NAMALWA (cell line): ENCODE results near the gene AFAP1L1.
"Not testable (repeated sequence)": the region's sequence is repeated elsewhere in the genome, so short reads cannot be mapped to it uniquely, and the experiment has no call there.

ENCODE experiments used
- DNase-seq: peaks from one replicate; pipeline ENCODE4 v3.0.0-alpha.2; 2015; ENCODE audit warnings: low spot score

The AFAP1L1 gene

GRCh38 chr5:149261246-149261645 is 10.4 kb upstream of the AFAP1L1 start:
- no peak for DNase-seq

DNA sequence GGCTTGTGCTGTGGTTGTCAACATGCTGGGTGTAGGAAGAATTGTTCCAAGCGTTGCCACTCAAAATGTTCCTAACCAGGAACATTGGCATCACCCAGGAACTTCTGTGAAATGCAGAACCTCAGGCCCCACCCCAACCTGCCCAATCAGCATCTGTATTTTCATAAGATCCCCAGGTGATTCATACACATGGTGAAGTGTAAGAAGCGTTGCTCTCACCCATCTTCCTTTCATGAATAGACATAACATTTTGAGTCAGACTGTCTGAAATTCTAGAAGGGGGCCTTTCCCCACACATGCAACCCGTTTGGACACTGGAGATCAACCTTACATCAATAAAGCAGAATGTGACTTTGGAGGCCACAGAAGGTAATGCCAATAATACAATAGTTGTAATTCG is 9.3 kb upstream of the AFAP1L1 start:
- no peak for DNase-seq

DNA sequence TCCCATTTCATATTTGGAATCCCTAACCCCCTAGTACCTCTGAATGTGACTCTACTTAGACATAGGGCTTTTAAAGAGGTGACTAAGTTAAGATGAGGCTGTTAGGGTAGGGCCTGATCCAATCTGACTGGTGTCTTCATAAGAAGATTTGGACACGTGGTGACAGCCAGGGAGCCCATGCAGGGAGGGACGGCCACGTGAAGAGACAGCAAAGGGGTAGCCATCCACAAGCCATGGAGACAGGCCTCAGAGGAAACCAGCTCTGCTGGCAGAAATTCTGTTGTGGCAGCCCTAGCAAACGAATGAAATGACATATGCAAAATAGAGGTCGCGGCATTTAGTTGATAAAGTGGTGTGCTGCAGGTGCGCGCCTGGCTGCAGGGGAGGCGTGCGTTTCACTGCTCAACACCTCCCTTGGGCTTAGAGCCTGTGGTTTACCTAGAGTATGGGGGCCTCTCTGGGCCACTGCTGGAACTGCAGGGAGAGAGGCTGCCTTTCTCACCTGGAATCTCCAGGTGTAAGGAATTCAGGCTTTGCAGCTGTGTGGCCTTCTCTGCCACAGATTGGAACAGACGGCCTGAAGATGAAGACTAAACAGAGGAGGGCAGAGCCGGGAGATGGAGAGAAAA is 7.1 kb upstream of the AFAP1L1 start:
- peak; percentile 40 for DNase-seq

DNA sequence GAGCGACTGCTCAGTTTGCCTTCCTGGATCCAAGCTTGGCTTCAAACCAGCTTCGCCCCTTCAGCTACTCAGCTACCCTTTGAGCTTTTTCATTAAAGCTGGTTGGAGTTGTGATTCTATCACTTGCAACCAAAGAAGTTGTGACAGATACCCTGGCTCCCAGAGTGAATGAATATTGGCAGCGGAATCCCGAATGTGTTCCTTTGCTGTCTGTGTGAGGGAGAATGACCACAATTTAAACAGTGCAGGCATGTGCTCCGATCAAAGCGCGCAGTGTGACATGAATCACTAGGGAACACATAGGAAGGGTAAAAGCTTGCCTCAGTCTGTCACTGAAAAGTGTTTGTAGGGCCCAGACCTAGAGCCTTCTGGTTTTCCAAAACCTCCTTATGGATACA is 6.6 kb upstream of the AFAP1L1 start:
- no peak for DNase-seq

DNA sequence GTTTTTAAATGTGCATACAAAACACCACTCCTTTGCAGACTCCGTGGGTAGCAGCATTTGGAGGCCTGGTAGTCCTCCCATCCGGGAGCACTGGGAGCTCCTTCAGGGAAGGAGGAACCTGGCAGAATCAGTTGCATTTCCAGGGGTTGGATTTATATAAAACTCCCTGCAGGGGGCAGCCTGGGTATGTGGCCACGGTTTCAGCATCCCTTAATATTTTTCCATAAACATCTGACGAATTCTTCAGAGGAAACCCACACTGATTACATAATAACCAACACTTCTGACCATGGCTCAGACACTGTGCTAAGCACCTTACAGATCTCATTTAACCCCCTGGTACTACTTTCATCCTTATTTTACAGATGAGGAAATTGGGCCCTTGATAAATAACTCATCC is 6.1 kb upstream of the AFAP1L1 start:
- peak; percentile 9 for DNase-seq

DNA sequence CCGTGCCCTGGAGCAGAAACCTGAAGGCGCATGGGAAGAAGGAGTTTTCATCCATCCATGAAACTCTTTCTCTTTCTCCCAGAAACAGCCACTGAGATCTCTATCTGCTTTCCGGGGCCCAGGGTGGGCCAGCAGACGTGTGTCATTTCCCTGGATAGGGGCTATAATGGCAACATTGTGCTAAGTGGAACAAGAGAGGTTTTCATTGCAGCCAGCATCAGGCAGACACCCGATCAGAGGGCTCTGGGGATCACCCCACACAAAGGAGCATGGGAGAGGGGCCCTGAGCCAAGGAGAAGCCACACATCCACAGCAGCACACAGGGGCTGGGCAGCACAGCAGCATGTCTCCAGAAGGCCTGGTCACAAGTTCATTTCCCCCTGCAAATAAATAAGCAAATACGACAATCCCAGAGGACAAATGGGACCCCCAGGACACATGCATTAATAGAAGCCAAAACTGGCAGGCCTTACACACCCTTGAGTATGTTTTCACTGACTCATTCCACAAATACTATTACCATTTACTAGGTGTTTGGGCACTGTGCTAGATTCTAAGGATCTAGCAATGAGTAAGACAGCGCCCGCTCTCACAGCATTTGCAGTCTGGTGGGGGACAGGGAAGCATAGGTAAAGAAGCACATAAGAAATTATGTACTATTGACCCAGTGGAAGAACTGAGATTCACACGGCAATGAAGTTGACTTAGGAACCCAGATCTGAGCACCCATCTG is 4.3 kb upstream of the AFAP1L1 start:
- DNase-seq: no peak

DNA sequence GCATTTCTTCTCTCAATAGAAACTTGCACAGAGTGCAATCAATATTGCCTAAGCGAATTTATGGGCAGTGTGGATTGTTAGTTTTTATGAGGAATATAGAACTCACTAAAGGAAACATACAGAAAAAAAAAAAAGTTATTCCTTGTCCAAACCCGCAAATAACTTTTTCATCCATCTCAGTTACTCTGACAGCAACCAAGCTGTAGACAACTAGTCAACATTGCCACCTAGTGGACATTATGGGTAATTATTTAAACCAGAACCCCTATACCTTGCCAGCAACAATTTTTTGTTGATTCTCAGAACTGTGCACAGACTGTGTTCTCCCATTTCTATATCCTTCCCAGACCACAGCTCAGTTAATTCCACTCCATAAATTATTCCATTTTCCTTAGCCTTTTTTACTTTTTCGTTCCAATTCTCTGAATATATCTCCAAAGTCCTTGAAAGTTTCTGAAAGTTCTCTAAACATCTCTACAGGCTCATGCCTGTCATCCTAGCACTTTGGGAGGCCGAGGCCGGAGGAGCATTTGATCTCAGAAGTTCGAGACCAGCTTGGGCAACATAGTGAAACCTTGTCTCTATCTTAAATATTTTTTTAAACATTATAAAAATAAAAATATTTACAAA is 2.6 kb upstream of the AFAP1L1 start:
- DNase-seq: peak; percentile 69

GRCh38 chr5:149271195-149271715 is 404 bp upstream of the AFAP1L1 start:
- no peak for DNase-seq

GRCh38 chr5:149272781-149273180 is 1.1 kb downstream of the AFAP1L1 start:
- DNase-seq: not testable (repeated sequence)

DNA sequence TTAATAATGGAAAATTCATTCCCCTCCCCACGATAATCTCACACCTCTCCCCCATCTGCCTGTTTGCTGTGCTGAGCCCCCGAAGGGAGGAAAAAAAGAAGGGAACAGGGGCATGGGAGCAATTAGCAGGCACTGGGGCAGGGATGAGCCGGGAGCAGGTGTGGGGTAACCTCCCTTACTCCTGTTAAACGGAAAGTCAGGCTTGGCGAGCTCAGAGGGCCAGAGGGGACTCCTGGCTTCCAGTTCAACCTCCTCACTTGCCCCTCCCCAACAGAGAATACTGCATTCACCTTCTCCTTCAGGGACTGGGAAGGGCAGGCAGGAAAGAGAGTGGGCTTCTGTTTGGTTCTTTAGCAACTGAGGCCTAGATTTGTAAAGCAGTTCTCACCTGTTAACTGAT is 1.6 kb downstream of the AFAP1L1 start:
- no peak for DNase-seq

- DNase-seq: no peak
These were observed 2.3 kb downstream of the AFAP1L1 start for GRCh38 chr5:149273950-149274349.

DNA sequence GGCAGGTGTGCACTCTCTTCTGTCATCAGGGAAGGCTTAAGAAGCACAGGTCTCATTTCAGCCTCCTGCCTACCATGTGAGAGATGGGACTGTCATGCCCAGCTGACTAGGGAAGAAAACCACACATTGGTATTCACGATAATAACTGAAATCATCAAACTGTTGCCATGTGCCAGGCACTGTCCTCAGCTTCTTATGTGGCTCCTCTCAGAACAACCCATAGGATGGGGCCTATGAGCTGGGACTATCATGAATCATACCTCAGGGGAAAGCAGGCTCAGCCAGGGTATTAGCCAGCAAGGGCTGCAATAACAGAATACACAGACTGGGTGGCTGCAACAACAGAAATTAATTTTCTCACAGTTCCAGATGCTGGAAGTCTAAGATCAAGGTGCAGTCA is 3.3 kb downstream of the AFAP1L1 start:
- DNase-seq: no peak

GRCh38 chr5:149277801-149278200 is 6.1 kb downstream of the AFAP1L1 start:
- no peak for DNase-seq

- DNase-seq: no peak
These were observed 7.0 kb downstream of the AFAP1L1 start for GRCh38 chr5:149278451-149279210.

DNA sequence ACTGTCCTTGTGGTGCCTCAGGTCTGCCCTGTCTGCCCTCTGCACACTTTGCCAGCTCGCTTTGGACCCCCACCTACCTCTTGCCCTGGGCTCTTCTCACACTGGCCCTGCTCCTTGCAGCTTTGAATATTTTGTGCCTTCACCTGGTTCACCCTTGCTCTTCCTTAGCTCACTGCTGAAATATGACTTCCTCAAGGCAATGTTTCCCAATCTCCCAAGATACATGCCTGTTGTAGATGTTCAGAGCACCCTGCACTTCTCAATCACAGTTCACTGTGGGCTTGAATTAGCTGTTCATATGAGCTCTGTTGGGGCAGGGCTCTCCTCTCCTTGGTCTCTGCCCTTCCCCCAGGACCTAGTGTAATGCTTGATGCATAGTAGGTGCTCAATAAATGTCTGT is 8.0 kb downstream of the AFAP1L1 start:
- no peak for DNase-seq

GRCh38 chr5:149280124-149280523 is 8.5 kb downstream of the AFAP1L1 start:
- no peak for DNase-seq

DNA sequence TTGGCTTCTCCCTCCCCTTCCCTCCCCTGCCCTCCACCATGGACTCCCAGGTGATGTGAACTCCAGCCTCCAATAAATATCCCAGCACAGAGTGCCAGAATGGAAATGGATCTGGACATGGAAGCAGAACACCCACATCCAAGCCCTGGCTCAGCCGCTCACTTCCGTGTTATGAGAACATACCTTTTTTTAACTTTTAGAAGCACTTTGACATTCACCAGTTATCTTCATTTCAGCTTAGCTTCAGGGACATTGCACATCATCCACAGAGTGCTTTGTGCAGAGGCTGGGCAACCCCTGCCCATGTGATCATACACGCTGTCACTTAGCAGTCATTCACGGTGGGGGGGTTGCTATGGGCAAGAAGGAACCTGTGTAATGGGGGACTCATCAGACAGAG is 9.1 kb downstream of the AFAP1L1 start:
- no peak for DNase-seq

DNA sequence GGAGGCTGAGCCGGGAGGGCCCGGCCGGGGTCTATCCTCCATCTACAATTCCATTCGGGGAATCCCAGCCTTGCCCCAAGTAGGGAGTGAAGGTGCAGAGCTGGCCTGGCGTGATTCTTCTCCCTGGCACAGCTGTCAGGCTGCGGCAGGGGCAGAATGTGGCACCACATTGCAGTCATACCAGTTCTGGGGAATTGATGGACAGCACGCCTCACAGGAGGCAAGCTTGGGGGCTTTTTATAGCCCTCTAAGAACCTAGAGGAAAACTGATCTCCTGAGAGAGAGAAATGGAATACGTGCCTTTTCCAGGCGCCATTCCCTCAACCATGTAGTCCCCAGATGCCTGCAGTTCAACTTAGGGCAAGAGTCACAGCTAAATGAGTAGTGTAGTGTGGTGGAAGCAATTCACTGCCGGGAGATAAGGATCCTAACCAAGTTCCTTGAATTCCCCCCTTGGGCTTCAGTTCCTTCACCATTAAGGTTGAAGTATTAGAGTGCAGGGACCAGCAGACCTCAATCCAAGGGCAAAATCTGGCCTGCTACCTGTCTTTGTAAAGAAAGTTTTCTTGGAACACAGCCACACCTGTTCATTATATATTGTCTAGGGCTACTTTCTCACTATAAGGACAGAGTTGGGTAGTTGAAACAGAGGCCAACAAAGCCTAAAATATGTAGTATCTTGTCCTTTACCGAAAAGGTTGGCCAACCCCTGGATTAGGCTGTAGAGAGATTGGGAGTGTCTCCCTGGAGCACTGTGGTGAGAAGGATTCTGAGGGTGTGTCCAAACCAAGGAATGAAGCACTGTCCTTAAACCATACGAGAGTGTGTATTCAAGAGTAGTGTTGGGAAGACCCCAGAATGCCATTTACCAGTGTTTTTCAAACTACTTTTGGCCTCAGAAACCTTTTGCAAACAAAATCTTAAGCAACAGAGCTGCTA is 10.6 kb downstream of the AFAP1L1 start:
- DNase-seq: no peak

- DNase-seq: no peak
These were observed 11.3 kb downstream of the AFAP1L1 start for GRCh38 chr5:149282966-149283332.

DNA sequence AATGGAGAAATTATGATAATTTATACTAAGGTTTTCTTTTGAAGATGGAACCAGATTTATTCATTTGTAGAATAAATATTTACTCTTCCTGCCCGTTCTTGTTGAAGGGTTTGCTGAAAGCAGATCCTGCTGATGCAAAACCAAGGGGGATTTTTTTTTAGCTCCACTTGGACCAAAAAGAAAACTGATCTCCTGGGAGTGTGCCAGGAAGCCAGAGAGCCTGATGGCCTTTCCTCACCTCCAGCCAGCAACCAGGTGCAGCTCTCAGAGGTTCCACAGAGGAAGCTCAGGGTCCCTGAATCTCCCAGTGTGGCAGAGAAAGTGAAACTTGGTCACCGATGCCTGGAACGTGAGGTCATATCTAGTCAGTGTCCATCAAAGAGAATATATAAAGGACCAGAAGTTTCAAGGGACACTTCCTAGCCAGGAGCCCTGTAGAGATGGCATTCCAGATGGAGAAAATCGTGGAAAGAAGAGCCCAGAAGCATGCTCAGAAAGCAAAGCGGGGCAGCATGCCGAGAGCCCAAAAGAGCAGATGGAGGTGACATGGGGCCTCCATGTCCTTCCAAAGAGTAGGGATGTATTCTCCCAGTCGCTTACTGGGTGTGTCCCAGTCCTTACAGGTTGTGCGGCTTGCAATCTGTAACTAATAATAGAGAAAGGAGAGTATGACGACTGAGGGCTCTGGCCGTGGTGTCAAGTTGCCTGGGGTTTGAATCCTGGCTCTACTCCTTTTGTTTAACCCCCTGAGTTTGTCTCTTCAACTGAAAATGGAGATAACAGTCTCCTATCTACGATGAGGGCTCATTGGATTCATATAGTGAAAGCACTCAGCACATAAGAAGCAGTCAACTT is 12.2 kb downstream of the AFAP1L1 start:
- no peak for DNase-seq
